ENCODE data around the gene UBAP2L.

GRCh38 chr1:154237435-154237834 is 16.7 kb downstream of the UBAP2L start:
- TF ChIP-seq REST (IDR thresholded peaks at IDR 0.05; ENCODE audit: insufficient read depth in 1 of 2, low read depth in 2 of 2, low read length in 2 of 2): no peak
- TF ChIP-seq SIN3A (IDR thresholded peaks at IDR 0.05; ENCODE audit: borderline replicate concordance, insufficient read depth, low read length): no peak

All from PFSK-1 (cell line).